Panc1 (cell line): ENCODE measurements around the gene SUMF1.
"Not testable (repeated sequence)": the region's sequence is repeated elsewhere in the genome, so short reads cannot be mapped to it uniquely, and the experiment has no call there.

Experiments used
- POLR2AphosphoS5 ChIP-seq: IDR thresholded peaks from 2 replicates; pipeline ENCODE4 v1.6.1; 2012; ENCODE audit warnings: mild to moderate bottlenecking, low read depth, low read length, moderate library complexity
- SIN3A ChIP-seq: IDR thresholded peaks from 2 replicates; pipeline ENCODE4 v1.6.1; 2012; ENCODE audit warnings: low read depth, mild to moderate bottlenecking, low read length, moderate library complexity, borderline replicate concordance; ENCODE audit not compliant: insufficient read depth
- TCF7L2 ChIP-seq: IDR thresholded peaks from 2 replicates; pipeline ENCODE4 v1.6.1; 2011; ENCODE audit warnings: mild to moderate bottlenecking, low read depth, low read length, inconsistent platforms
- TF ChIP-seq, protein P1 (sequence below): fragments of 450-650 bp; IDR thresholded peaks from 2 replicates; pipeline ENCODE4 v1.5.1; 2017; ENCODE audit warnings: mild to moderate bottlenecking
- TF ChIP-seq, protein P2 (sequence below), 2 experiments: IDR thresholded peaks; 2 replicates each; pipeline ENCODE4 v1.6.1; 2011 to 2012; ENCODE audit warnings: low read depth in 2 of 2, control low read depth in 1 of 2, low read length in 1 of 2, mild to moderate bottlenecking in 1 of 2, moderate library complexity in 1 of 2; ENCODE audit not compliant: insufficient read depth in 1 of 2

DNA sequence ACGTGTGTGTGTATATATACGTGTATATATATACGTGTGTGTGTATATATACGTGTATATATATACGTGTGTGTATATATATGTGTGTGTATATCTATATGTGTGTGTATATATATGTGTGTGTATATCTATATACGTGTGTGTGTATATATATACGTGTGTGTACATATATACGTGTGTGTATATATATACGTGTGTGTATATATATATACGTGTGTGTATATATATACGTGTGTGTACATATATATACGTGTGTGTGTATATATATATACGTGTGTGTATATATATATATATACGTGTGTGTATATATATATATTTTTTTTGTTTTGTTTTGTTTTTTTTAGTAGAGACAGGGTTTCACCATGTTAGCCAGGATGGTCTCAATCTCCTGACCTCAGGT lies 10.3 kb downstream of the SUMF1 start:
- TF ChIP-seq, protein P1, sequence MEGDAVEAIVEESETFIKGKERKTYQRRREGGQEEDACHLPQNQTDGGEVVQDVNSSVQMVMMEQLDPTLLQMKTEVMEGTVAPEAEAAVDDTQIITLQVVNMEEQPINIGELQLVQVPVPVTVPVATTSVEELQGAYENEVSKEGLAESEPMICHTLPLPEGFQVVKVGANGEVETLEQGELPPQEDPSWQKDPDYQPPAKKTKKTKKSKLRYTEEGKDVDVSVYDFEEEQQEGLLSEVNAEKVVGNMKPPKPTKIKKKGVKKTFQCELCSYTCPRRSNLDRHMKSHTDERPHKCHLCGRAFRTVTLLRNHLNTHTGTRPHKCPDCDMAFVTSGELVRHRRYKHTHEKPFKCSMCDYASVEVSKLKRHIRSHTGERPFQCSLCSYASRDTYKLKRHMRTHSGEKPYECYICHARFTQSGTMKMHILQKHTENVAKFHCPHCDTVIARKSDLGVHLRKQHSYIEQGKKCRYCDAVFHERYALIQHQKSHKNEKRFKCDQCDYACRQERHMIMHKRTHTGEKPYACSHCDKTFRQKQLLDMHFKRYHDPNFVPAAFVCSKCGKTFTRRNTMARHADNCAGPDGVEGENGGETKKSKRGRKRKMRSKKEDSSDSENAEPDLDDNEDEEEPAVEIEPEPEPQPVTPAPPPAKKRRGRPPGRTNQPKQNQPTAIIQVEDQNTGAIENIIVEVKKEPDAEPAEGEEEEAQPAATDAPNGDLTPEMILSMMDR = not testable (repeated sequence)
- not testable (repeated sequence) for TF ChIP-seq POLR2AphosphoS5, SIN3A, TCF7L2
- TF ChIP-seq, protein P2, sequence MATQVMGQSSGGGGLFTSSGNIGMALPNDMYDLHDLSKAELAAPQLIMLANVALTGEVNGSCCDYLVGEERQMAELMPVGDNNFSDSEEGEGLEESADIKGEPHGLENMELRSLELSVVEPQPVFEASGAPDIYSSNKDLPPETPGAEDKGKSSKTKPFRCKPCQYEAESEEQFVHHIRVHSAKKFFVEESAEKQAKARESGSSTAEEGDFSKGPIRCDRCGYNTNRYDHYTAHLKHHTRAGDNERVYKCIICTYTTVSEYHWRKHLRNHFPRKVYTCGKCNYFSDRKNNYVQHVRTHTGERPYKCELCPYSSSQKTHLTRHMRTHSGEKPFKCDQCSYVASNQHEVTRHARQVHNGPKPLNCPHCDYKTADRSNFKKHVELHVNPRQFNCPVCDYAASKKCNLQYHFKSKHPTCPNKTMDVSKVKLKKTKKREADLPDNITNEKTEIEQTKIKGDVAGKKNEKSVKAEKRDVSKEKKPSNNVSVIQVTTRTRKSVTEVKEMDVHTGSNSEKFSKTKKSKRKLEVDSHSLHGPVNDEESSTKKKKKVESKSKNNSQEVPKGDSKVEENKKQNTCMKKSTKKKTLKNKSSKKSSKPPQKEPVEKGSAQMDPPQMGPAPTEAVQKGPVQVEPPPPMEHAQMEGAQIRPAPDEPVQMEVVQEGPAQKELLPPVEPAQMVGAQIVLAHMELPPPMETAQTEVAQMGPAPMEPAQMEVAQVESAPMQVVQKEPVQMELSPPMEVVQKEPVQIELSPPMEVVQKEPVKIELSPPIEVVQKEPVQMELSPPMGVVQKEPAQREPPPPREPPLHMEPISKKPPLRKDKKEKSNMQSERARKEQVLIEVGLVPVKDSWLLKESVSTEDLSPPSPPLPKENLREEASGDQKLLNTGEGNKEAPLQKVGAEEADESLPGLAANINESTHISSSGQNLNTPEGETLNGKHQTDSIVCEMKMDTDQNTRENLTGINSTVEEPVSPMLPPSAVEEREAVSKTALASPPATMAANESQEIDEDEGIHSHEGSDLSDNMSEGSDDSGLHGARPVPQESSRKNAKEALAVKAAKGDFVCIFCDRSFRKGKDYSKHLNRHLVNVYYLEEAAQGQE (IDR thresholded peaks at IDR 0.05; ENCODE audit: insufficient read depth in 1 of 2, low read depth in 2 of 2, low read length in 1 of 2) = not testable (repeated sequence)
